Heart right ventricle (tissue), 16 donors: ENCODE measurements around the gene TNS2. TPM values are rescaled to one million over a fixed set of nuclear protein-coding genes. Genes with fewer than 3 reads are reported as not detected.

Experiments
- ATAC-seq, 8 donors: fragments of 200-7000 bp; cut with Tn5 transposase; one replicate each; pipeline ENCODE4 v1.9.1; 2020; ENCODE audit warnings: mild to moderate bottlenecking in 8 of 8, moderate library complexity in 8 of 8, moderate number of reproducible peaks in 1 of 8
- DNase-seq, 2 donors: peaks; one replicate each; pipeline ENCODE4 v3.0.0-alpha.2; 2020
- H3K27ac ChIP-seq, 10 donors: fragments of 200-600 bp; sonication (generic) in 2 of 10; one replicate each; pipeline versions ENCODE4 v1.5.0 to v1.8.0; 2020 to 2022; ENCODE audit warnings: mild to moderate bottlenecking in 3 of 10
- H3K27me3 ChIP-seq, 7 donors: fragments of 200-600 bp; one replicate each; pipeline ENCODE4 v1.8.0; 2021 to 2022; ENCODE audit warnings: mild to moderate bottlenecking in 2 of 7
- H3K36me3 ChIP-seq, 9 donors: fragments of 200-600 bp; sonication (generic) in 1 of 9; one replicate each; pipeline versions ENCODE4 v1.5.0 to v1.8.0; 2020 to 2022; ENCODE audit warnings: mild to moderate bottlenecking in 2 of 9
- H3K4me1 ChIP-seq, 9 donors: fragments of 200-600 bp; sonication (generic) in 1 of 9; one replicate each; pipeline versions ENCODE4 v1.5.0 to v1.8.0; 2020 to 2022; ENCODE audit warnings: mild to moderate bottlenecking in 4 of 9
- H3K4me3 ChIP-seq, 10 donors: fragments of 200-600 bp; sonication (generic) in 2 of 10; one replicate each; pipeline versions ENCODE4 v1.5.0 to v1.8.0; 2020 to 2022; ENCODE audit warnings: mild to moderate bottlenecking in 7 of 10, moderate library complexity in 2 of 10
- H3K9me3 ChIP-seq, 11 donors: fragments of 200-600 bp in 10 of 11; sonication (generic) in 2 of 11; one replicate each; pipeline versions ENCODE4 v1.5.0 to v1.8.0; 2013 to 2022; ENCODE audit warnings: mild to moderate bottlenecking in 2 of 11, control low read depth in 1 of 11, moderate library complexity in 1 of 11
- CTCF ChIP-seq, 9 donors: fragments of 200-600 bp; sonication (generic) in 2 of 9; IDR thresholded peaks; one replicate each; pipeline versions ENCODE4 v1.5.0 to v1.8.0; 2021 to 2022; ENCODE audit warnings: antibody characterized with exemption in 9 of 9, mild to moderate bottlenecking in 5 of 9, moderate library complexity in 1 of 9
- WGBS, 2 donors: extraction: QIAGEN DNeasy Blood & Tissue Kit; methylation state at CpG; one replicate each; pipeline ENCODE4 v1.1.7; 2013; ENCODE audit warnings: inconsistent platforms in 1 of 2; 5-methylcytosine and 5-hydroxymethylcytosine counted together
- intact Hi-C, 10 donors: fragments of 100-400 bp; cut with DNase I; formaldehyde crosslinking; loops; one replicate each; pipeline versions ENCODE4 v1.11.1 to v1.14.2; 2022
- long read RNA-seq, 3 donors: library from polyadenylated mRNA; unstranded; transcript quantifications; one replicate each; pipeline ENCODE4 v2.0.0, GENCODE V29; 2020 to 2021
- polyA plus RNA-seq, 2 donors: library from polyadenylated mRNA; stranded (reverse); fragments of 200-250 nt; gene quantifications; one replicate each; pipeline ENCODE4 v1.2.3, GENCODE V29; 2013
- total RNA-seq, 10 donors: library from RNA; stranded (reverse); fragmentation: NEBNext Ultra II Directional in 3 of 10; extraction: Animal tissue kit (Norgen Biotek cat#: 25700) in 3 of 10; gene quantifications; one replicate each; pipeline versions ENCODE4 v1.2.1 to v1.2.4, GENCODE V29; 2021 to 2023
- donor health status: Arrhythmogenic right ventricular cardiomyopathy.
- donor health status: ischemic (EF 13 %, LVEDD 7.1; RV severe dilation, severe dysfunction).
- donor health status: healthy with polysubstance abuse.
- donor health status: DM: no; HTN: yes; CAD: no.
- donor health status: DM: no; HTN: no; CAD: no.
- donor health status: ischemic (EF 25% LVEDD 6.9; RV normal size, moderate dysfunction).
- donor health status: ischemic (EF 25% LVEDD 5.7; RV mildly dilated, moderate dysfunction).
- donor health status: healthy.
- donor health status: DM: yes; HTN: yes; CAD: no.
- donor health status: Ischemic cardiomyopathy.
- donor health status: ischemic (EF 35%, LVEDD 5.7; RV mildly dilated, moderate dysfunction).
- donor health status: nonischemic (EF 11% LVEDD 7.7; RV severe dilation, severe dysfunction).
- donor health status: DM: yes; HTN: yes; CAD: no.
- donor health status: PGD.
- donor health status: ischemic (EF 29% LVEDD 5.4; RV normal size, mild dysfunction).
- donor health status: nonischemic (EF 23%, LVEDD 6.1; RV moderate dilation, normal function).

The TNS2 gene
- total RNA-seq (100 to 1,000 TPM in 3 of 10 donors, 10 to 100 TPM in 7; 60.6 to 139 (median 77.1) TPM), polyA plus RNA-seq (100 to 1,000 TPM in 1 of 2 donors, 10 to 100 TPM in 1; 68.1 to 364 TPM)
- long read RNA-seq, donor 1, partial matches to known transcripts: 21 of 24 reads
- long read RNA-seq, donor 1, other reads (novel, unspliced or antisense): 3 of 24 reads
- long read RNA-seq, donor 2, partial matches to known transcripts: 42 of 71 reads
- long read RNA-seq, donor 2, other reads (novel, unspliced or antisense): 27 of 71 reads
- long read RNA-seq, donor 3, partial matches to known transcripts: 43 of 56 reads
- long read RNA-seq, donor 3, other reads (novel, unspliced or antisense): 12 of 56 reads

GRCh38 chr12:53049571-53050318, at the start of gene TNS2:
TNS2 (plus strand) TSS chr12:53050065; CDS start chr12:53050186, 121 bp downstream.
- Histone ChIP-seq H3K27me3 (peaks cover 0 to 5% (median 0%) of the 10 kb centered on the region in 7 donors), H3K4me3 (peak within 1 kb of the TSS; percentile 61 to 92 (median 75)), H3K4me1 (peaks cover 42 to 91% (median 84%) of the 10 kb centered on the region in 9 donors), H3K36me3 (peaks cover 0 to 24% (median 0%) of the 10 kb centered on the region in 9 donors), H3K9me3 (no peaks in the 10 kb centered on the region), H3K27ac (peak within 1 kb of the TSS; percentile 95 to 100 (median 100))
- intact Hi-C loops: loop anchor here in 2 of 10 donors (5.0 kb wide), 1 partner anchor 42 kb away; the partner anchor contains the start of gene EIF4B (in 2 of the 2)
- peak; percentile 84 to 91 for DNase-seq
- WGBS, 2 donors: 5 to 7% methylated on average over 18 to 20 of the region's 20 CpGs
- peak; percentile 6 to 43 (median 29) for ATAC-seq
- no peak for TF ChIP-seq CTCF (IDR thresholded peaks at IDR 0.05)

- H3K27ac ChIP-seq: no peak overlapping the region
- DNase-seq (no peak), ATAC-seq (no peak)
- 50 to 56% methylated on average over 5 of the region's 5 CpGs for WGBS, 2 donors
- intact Hi-C loops: no loop called here
- no peak overlapping the region for H3K4me3 ChIP-seq
- TF ChIP-seq CTCF (IDR thresholded peaks at IDR 0.05): no peak
- peaks cover 0 to 16% (median 0%) of the 10 kb centered on the region in 9 donors for H3K36me3 ChIP-seq
- peaks cover 0 to 17% (median 0%) of the 10 kb centered on the region in 7 donors for H3K27me3 ChIP-seq
- H3K9me3 ChIP-seq: no peaks in the 10 kb centered on the region
- peaks cover 8 to 39% (median 31%) of the 10 kb centered on the region in 9 donors for H3K4me1 ChIP-seq
Observed at GRCh38 chr12:53004178-53004577, 45.7 kb upstream of the TNS2 start.

- intact Hi-C loops: no loop called here
- Histone ChIP-seq H3K36me3 (peaks cover 0 to 17% (median 0%) of the 10 kb centered on the region in 9 donors), H3K27ac (no peak overlapping the region), H3K27me3 (peaks cover 0 to 16% (median 0%) of the 10 kb centered on the region in 7 donors), H3K9me3 (no peaks in the 10 kb centered on the region), H3K4me1 (peaks cover 8 to 43% (median 35%) of the 10 kb centered on the region in 9 donors), H3K4me3 (no peak overlapping the region)
- TF ChIP-seq CTCF (IDR thresholded peaks at IDR 0.05): no peak
- 80 to 86% methylated on average over 2 of the region's 2 CpGs for WGBS, 2 donors
- ATAC-seq (no peak), DNase-seq (no peak)
Observed at GRCh38 chr12:53004582-53004981, 45.3 kb upstream of the TNS2 start.
